C4-2B (cell line): ENCODE data around the gene ASMTL.

Experiments used
- CTCF ChIP-seq: fragments of 450-650 bp; conservative IDR thresholded peaks from 2 replicates; pipeline ENCODE4 v1.5.1; 2017; ENCODE audit warnings: mild to moderate bottlenecking
- ZFX ChIP-seq: fragments of 450-650 bp; IDR thresholded peaks from 2 replicates; pipeline ENCODE4 v1.6.1; 2017

- TF ChIP-seq CTCF: no peak
- no peak for TF ChIP-seq ZFX
Observed at GRCh38 chrX:1390621-1391369, 61.9 kb downstream of the ASMTL start.
